G401 (cell line): ENCODE data around the gene AGBL1. TPM values are rescaled to one million over a fixed set of nuclear protein-coding genes. Genes with fewer than 3 reads are reported as not detected.
"Not testable (repeated sequence)": the region's sequence is repeated elsewhere in the genome, so short reads cannot be mapped to it uniquely, and the experiment has no call there.

Source experiments
- DNase-seq: peaks from one replicate; pipeline ENCODE4 v3.0.0-alpha.2; 2015; ENCODE audit warnings: low spot score
- in situ Hi-C: cut with HindIII; loops from 2 replicates; pipeline ENCODE4 v1.10.0; 2016; ENCODE audit warnings: low sequenced_read_pairs, mixed read lengths
- total RNA-seq: library from RNA; depleted of rRNA; stranded (reverse); fragments of >200 nt; shearing (Covaris generic); gene quantifications from 2 replicates; pipeline ENCODE4 v1.2.3, GENCODE V29; 2014

AGBL1 gene
- total RNA-seq, 1 experiment from 2014 or later: not detected

DNA sequence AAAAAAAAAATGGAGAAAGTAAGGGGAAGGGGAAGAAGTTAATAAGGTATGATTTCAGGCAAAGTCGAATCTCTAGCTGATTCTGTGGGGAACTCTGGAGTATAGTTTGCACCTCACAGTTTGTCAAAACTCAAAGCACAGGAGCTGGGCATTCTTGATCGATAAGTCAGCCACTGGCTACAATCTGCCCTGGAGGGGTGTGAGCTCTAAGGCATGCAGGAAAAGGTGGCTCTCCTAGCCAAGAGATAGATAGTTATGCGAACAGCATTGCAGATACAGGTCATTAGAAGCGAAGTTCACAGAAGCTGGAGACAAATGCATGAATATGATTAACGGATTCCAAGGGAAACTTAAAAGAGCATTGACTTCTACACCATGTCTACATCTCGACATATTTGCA lies 952.6 kb downstream of the AGBL1 start:
- DNase-seq: no peak
- in situ Hi-C loops: no loop called here

DNA sequence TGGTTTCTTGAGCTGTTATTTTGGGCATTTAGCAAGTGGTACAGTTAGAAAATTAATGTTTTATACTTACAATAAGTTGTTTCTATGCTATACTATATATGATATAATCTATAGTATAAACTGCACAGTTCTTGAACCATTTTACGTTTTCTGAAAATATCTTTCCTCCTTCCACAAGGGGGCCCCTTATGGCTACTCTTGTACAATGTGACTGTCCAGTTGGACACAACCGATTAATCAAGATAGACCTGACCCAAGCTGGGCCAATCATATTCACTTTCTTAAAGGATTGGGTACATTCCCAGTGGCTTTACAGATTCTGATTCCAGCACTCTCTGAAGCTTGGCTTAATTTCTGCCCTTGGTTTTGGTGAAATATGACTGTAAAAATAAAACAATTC lies 953.4 kb downstream of the AGBL1 start:
- peak; percentile 11 for DNase-seq
- in situ Hi-C loops: no loop called here

DNA sequence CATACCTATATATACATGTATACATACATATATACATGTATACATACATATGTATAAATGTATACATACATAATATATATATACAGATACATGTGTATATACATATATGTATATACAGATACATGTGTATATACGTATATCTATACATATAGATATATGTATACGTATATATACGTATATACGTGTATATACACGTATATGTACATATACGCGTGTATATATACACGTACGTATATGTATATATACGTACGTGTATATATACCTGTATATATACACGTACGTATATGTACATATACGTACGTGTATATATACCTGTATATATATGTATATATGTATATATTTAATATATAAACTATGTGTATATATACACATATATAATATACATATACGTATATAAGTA lies 955.2 kb downstream of the AGBL1 start:
- in situ Hi-C loops: no loop called here

DNA sequence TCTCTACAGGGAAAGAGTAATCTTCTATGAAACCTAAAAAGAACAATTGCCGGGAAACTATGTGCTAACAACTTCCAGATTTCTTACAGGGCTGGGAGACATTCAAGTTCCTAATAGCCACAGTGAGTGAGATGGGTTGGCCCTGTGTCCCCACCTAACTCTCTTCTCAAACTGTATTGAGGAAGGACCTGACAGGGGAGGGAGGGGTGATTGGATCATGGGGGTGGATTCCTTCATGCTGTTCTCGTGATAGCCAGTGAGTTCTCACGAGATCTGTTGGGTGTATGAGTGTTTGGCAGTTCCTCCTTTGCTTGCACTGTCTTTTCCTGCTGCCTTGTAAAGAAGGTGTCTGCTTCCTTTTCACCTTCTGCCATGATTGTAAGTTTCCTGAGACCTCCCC lies 958.7 kb downstream of the AGBL1 start:
- in situ Hi-C loops: no loop called here
- no peak for DNase-seq

More for the DNA sequence above, 955.2 kb downstream of the AGBL1 start:
- no peak for DNase-seq

DNA sequence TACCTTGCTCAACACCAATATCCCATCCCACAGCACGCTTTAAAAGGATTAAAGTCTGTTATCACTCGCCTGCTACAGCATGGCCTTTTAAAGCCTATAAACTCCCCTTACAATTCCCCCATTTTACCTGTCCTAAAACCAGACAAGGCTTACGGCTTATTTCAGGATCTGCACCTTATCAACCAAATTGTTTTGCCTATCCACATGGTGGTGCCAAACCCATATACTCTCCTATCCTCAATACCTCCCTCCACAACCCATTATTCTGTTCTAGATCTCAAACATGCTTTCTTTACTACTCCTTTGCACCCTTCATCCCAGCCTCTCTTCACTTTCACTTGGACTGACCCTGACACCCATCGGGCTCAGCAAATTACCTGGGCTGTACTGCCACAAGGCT lies 962.9 kb downstream of the AGBL1 start:
- in situ Hi-C loops, DNase-seq: not testable (repeated sequence)

DNA sequence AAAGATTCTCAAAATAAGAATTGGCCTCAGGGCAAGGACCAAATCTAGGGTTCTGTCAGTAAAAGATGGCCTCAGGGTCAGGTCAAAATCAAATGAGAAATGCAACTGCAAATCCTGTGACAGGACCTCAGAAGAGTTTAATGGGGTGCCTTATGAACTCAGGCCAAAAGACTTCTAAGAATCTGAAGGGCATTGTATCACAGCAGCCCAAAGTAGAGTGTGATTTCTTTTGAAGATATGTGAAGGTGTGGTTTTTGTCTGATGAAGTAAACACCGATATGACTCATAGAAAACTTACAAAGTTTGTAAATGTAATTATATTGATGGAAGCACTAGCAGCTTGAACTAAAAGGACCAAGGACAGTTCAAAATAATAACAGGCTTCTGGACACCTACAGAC lies 966.1 kb downstream of the AGBL1 start:
- in situ Hi-C loops: no loop called here
- no peak for DNase-seq

DNA sequence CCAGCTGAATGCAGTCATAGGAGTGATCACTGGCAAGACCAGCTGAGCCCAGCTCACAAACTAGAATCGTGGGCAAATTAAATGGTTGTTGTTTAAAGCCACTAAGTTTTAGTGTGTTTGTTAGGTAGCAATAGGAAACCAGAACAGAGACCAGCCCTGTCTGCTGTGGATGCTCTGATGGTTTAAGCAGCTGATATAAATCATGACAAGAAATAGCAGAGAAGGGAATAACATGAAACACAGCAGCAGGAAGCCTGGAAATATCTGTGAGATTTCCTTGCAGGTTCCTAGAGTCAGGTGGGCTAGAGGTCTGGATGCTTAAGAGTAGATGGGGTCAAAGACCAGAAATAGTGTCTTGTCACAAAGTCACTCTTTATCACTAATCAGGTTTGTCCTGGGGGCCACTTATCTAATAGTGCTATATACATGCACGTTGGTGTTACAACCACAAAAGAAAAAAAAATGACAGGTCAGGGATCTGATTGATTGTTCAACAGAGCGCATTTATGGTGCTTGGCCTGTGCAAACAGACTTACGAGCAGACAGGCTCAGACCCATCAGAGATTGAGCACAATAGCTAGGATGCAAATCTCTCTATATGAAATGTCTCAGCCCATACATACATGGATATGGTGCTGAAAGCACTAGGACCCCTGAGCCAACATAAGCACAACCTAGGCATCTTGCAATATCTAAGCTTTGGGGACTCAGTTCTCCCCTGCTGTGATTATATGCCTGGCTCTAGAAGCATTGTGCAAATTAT lies 967.7 kb downstream of the AGBL1 start:
- DNase-seq: no peak
- in situ Hi-C loops: no loop called here
